ENCODE measurements around the gene KNSTRN. TPM values are rescaled to one million over a fixed set of nuclear protein-coding genes. Genes with fewer than 3 reads are reported as not detected.

Gene KNSTRN
- total and polyA plus RNA-seq, 2 of the 13 experiments (the other 11 are each of a cell fraction or from before 2014, with no cell fraction given): 20.3 to 62.3 TPM

DNA sequence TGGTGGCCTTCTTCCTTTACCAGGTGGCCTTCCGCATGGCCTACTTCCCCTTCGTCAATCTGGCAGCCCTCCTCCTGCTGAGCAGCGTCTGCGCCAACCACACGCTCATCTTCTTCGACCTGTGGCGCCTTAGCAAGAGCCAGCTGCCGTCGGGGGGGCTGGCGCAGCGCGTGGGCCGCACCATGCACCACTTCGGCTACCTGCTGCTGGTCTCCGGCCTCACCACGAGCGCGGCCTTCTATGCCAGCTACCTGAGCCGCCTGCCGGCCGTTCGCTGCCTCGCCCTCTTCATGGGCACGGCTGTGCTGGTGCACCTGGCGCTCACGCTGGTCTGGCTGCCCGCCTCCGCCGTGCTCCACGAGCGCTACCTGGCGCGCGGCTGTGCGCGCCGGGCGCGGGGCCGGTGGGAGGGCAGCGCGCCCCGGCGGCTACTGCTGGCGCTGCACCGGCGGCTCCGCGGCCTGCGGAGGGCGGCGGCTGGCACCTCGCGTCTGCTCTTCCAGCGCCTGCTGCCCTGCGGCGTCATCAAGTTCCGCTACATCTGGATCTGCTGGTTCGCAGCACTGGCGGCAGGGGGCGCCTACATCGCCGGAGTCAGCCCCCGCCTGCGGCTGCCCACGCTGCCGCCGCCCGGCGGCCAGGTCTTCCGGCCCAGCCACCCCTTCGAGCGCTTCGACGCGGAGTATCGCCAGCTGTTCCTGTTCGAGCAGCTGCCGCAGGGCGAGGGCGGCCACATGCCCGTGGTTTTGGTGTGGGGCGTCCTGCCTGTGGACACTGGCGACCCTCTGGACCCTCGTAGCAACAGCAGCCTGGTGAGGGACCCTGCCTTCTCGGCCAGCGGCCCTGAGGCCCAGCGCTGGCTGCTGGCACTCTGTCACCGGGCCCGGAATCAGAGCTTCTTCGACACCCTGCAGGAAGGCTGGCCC lies 14.6 kb upstream of the KNSTRN start (continued):
- TF ChIP-seq ELF3 (CRISPR knock-in tag; IDR thresholded peaks at IDR 0.05) (peak; percentile 77), ZNF850 (CRISPR knock-in tag; conservative IDR thresholded peaks at IDR 0.05) (no peak), RFX1 (IDR thresholded peaks at IDR 0.05) (no peak), GATA4 (IDR thresholded peaks at IDR 0.05; ENCODE audit: borderline replicate concordance, low read depth) (no peak), ZNF30 (CRISPR knock-in tag; IDR thresholded peaks at IDR 0.05) (peak; percentile 94), PCBP2 (optimal IDR thresholded peaks at IDR 0.05; ENCODE audit: low read depth, low read length, poor library complexity, severe bottlenecking) (no peak), KDM5A (IDR thresholded peaks at IDR 0.05; ENCODE audit: borderline replicate concordance, low read length) (no peak), CHD2 (IDR thresholded peaks at IDR 0.05; ENCODE audit: low read depth, low read length) (no peak), RARA (CRISPR knock-in tag; IDR thresholded peaks at IDR 0.05) (peak; percentile 60), GLI4 (CRISPR knock-in tag; IDR thresholded peaks at IDR 0.05; ENCODE audit: borderline replicate concordance) (peak; percentile 92), RAD51 (IDR thresholded peaks at IDR 0.05; ENCODE audit: borderline replicate concordance) (no peak), DNMT1 (CRISPR knock-in tag; IDR thresholded peaks at IDR 0.05) (peak; percentile 85), SAFB2 (CRISPR knock-in tag; IDR thresholded peaks at IDR 0.05; ENCODE audit: borderline replicate concordance, low read depth) (peak; percentile 81), ZNF598 (CRISPR knock-in tag; IDR thresholded peaks at IDR 0.05; ENCODE audit: borderline replicate concordance) (0 out of 2 replicates have a peak, but pooled peaks have one; percentile 50), ZNF329 (CRISPR knock-in tag; IDR thresholded peaks at IDR 0.05; ENCODE audit: low read depth) (no peak), HOXA7 (CRISPR knock-in tag; IDR thresholded peaks at IDR 0.05) (peak; percentile 73; the same call in 1 of the 2 replicates), BCLAF1 (IDR thresholded peaks at IDR 0.05) (no peak), ZNF547 (CRISPR knock-in tag; IDR thresholded peaks at IDR 0.05) (peak; percentile 96), NPAS2 (CRISPR knock-in tag; IDR thresholded peaks at IDR 0.05; ENCODE audit: borderline replicate concordance) (no peak), THAP11 (CRISPR knock-in tag; IDR thresholded peaks at IDR 0.05) (peak; percentile 65)
- TF ChIP-seq, protein P1, sequence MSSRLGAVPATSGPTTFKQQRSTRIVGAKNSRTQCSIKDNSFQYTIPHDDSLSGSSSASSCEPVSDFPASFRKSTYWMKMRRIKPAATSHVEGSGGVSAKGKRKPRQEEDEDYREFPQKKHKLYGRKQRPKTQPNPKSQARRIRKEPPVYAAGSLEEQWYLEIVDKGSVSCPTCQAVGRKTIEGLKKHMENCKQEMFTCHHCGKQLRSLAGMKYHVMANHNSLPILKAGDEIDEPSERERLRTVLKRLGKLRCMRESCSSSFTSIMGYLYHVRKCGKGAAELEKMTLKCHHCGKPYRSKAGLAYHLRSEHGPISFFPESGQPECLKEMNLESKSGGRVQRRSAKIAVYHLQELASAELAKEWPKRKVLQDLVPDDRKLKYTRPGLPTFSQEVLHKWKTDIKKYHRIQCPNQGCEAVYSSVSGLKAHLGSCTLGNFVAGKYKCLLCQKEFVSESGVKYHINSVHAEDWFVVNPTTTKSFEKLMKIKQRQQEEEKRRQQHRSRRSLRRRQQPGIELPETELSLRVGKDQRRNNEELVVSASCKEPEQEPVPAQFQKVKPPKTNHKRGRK (CRISPR knock-in tag; IDR thresholded peaks at IDR 0.05): no peak
- TF ChIP-seq, protein P2, sequence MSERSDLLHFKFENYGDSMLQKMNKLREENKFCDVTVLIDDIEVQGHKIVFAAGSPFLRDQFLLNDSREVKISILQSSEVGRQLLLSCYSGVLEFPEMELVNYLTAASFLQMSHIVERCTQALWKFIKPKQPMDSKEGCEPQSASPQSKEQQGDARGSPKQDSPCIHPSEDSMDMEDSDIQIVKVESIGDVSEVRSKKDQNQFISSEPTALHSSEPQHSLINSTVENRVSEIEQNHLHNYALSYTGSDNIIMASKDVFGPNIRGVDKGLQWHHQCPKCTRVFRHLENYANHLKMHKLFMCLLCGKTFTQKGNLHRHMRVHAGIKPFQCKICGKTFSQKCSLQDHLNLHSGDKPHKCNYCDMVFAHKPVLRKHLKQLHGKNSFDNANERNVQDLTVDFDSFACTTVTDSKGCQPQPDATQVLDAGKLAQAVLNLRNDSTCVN (CRISPR knock-in tag; IDR thresholded peaks at IDR 0.05; ENCODE audit: borderline replicate concordance): peak; percentile 82; the same call in 1 of the 2 replicates
